Measurements from ENCODE around the gene CST11.
"Not testable (repeated sequence)": the region's sequence is repeated elsewhere in the genome, so short reads cannot be mapped to it uniquely, and the experiment has no call there.

The CST11 gene, protein sequence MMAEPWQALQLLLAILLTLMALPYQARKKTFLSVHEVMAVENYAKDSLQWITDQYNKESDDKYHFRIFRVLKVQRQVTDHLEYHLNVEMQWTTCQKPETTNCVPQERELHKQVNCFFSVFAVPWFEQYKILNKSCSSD

GRCh38 chr20:23452776-23453175 lies at the start of gene CST11:
Gene CST11 (minus strand): TSS chr20:23452876. CDS start chr20:23452811, 65 bp downstream.
- Histone ChIP-seq H3K27ac (no peak within 1 kb of the TSS), H3K4me3 (no peak within 1 kb of the TSS)

GRCh38 chr20:23501926-23502325 lies 49.2 kb upstream of the CST11 start:
- no peak overlapping the region for H3K27ac ChIP-seq
- no peak overlapping the region for H3K4me3 ChIP-seq

GRCh38 chr20:23497536-23497935 lies 44.9 kb upstream of the CST11 start:
- Histone ChIP-seq H3K27ac (no peak overlapping the region), H3K4me3 (no peak overlapping the region)

DNA sequence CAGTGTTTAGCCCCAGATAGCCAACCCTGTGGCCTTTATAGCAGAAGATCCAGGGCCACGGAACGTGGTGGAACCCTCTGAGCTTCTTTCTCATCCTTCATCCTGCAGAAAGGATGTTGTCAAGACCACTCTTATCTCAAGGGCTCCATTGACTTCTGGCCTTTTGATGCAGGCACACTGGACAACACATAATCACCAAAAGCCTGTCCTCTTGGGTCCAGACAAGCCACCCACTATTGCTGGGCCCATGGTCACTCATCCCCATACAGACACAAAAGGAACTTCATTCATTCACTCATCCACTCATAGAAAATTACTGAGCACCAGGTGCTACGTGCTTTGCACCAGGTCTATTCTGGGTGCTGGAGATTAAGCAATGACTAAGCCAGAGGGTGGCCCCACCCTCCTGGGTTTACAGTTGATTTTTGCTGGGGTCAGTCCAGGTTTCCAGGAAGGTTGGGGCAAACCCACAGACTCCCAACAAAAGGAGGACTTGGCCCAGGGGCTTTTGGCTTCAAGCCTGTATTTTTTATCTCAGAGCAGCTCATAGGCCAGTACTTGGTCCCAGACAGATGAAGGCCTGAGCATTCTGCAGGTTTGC lies 40.6 kb upstream of the CST11 start:
- H3K27ac ChIP-seq = no peak overlapping the region
- no peak overlapping the region for H3K4me3 ChIP-seq

- no peak overlapping the region for H3K4me3 ChIP-seq
- no peak overlapping the region for H3K27ac ChIP-seq
Observed at GRCh38 chr20:23492292-23492691, 39.6 kb upstream of the CST11 start.

GRCh38 chr20:23490817-23491216 lies 38.1 kb upstream of the CST11 start, which contains the start of gene CST8:
Gene CST8 (plus strand): TSS chr20:23491117. CDS start chr20:23491668, 551 bp downstream.
- H3K4me3 ChIP-seq = no peak within 1 kb of the TSS
- no peak within 1 kb of the TSS for H3K27ac ChIP-seq

- H3K27ac ChIP-seq = no peak overlapping the region
- H3K4me3 ChIP-seq = no peak overlapping the region
Observed at GRCh38 chr20:23488996-23489395, 36.3 kb upstream of the CST11 start.

- no peak overlapping the region for H3K4me3 ChIP-seq
- no peak overlapping the region for H3K27ac ChIP-seq
Observed at GRCh38 chr20:23488470-23488869, 35.8 kb upstream of the CST11 start.

DNA sequence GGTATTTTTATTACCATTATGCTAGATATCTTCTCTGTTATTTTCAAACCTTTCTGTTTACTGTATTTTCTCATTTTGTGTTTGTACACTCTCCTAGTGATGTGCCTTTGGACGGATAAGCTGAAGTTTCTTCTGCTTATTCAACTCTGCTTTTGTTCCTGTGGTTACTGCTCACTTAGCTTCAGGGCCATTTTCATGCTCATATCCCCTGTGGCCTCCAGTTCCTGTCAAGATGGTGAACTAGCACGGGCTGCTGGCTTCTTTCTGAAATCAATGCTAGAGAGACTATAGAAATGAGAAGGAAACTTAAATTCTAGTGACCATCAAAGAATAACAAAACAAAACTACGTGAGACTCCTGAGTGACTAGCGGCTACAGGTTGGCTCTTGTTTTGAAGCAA lies 31.4 kb upstream of the CST11 start:
- Histone ChIP-seq H3K27ac (no peak overlapping the region), H3K4me3 (no peak overlapping the region)

DNA sequence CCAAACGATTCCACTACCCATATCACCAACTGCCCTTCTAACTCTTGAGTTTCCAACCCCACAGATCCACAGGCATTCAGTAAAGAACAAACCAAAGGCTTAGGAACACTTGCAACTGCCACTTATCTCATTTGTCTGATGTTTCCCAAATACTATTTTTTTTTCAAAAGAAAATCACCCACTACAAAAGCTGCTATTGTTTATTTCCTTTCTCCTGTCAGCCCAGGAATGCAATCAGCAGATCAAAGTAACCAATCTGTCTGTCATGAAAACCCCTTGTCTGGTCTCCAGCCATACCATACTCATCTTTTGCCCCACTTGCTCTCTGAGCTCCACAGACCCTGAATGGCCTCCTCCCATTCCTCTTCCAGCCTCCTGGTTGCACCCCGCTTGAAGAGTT lies 29.5 kb upstream of the CST11 start:
- Histone ChIP-seq H3K27ac (no peak overlapping the region), H3K4me3 (no peak overlapping the region)

- no peak overlapping the region for H3K4me3 ChIP-seq
- H3K27ac ChIP-seq = peak overlapping the region in 2 of 21 experiments; percentile 29
Observed at GRCh38 chr20:23479043-23479442, 26.4 kb upstream of the CST11 start.

- Histone ChIP-seq H3K4me3 (no peak overlapping the region), H3K27ac (no peak overlapping the region)
Observed at GRCh38 chr20:23477223-23477622, 24.5 kb upstream of the CST11 start.

GRCh38 chr20:23476015-23476754 lies 23.5 kb upstream of the CST11 start:
- Histone ChIP-seq H3K4me3 (no peak overlapping the region), H3K27ac (no peak overlapping the region)

DNA sequence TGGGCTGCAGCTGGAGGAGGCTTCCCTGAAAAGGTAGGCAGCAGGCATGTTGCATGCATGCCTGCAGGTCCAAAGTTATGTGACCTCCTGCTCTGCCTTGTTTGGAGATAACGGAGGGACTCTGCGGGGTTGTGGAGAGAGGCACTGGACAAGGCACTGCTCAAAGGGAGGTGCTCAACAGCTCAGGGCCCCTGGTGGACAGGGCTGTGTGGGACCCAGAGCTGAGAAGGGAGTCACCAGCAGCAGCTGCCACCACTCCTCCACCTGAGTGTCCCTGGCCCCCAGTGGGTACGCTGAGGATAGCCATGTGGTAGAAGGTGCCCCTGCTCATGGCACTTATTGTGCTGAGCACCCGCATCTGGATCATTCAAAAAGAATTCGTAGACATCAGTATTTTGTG lies 22.7 kb upstream of the CST11 start:
- no peak overlapping the region for H3K4me3 ChIP-seq

DNA sequence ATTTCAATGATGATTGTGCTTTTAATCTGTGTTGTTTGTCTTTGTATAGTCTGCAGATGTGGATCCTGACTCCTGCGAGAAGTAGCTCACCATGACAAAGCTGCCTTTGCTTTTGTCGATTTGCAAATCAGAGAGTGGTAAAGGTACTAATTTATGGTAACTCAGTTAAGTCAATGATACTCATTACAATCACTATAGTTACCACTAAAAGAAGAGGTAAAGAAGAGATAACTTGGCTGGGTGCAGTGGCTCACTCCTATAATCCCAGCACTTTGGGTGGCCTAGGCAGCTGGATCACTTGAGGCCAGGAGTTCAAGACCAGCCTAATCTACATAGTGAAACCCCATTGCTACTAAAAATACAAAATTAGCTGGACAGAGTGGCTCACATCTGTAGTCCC lies 20.6 kb upstream of the CST11 start:
- not testable (repeated sequence) for H3K27ac ChIP-seq

More for the DNA sequence above, 22.7 kb upstream of the CST11 start:
- no peak overlapping the region for H3K27ac ChIP-seq

GRCh38 chr20:23472306-23472705 lies 19.6 kb upstream of the CST11 start:
- not testable (repeated sequence) for H3K27ac ChIP-seq, H3K4me3 ChIP-seq

More for the DNA sequence above, 20.6 kb upstream of the CST11 start:
- H3K4me3 ChIP-seq = not testable (repeated sequence)

- H3K4me3 ChIP-seq, H3K27ac ChIP-seq: not testable (repeated sequence)
Observed at GRCh38 chr20:23466961-23467360, 14.3 kb upstream of the CST11 start.

- Histone ChIP-seq H3K4me3 (no peak overlapping the region), H3K27ac (no peak overlapping the region)
Observed at GRCh38 chr20:23461180-23461579, 8.5 kb upstream of the CST11 start.

- Histone ChIP-seq H3K4me3 (no peak overlapping the region), H3K27ac (no peak overlapping the region)
Observed at GRCh38 chr20:23459461-23460150, 6.9 kb upstream of the CST11 start.

GRCh38 chr20:23456873-23457272 lies 4.2 kb upstream of the CST11 start:
- Histone ChIP-seq H3K4me3 (no peak overlapping the region), H3K27ac (peak overlapping the region in 2 of 21 experiments; percentile 34 to 52)

- Histone ChIP-seq H3K4me3 (no peak overlapping the region), H3K27ac (peak overlapping the region in 3 of 21 experiments; percentile 34 to 52 (median 35))
Observed at GRCh38 chr20:23456409-23456808, 3.7 kb upstream of the CST11 start.

All from skin epidermis (tissue), 12 donors.